ENCODE measurements around the gene GPR156.

GRCh38 chr3:120171134-120171873, 113.7 kb downstream of the GPR156 start:
- TF ChIP-seq CTCF (IDR thresholded peaks at IDR 0.05 in 4 of 5, conservative IDR thresholded peaks at IDR 0.05 in 1 of 5), result no peak
- TF ChIP-seq POLR2A (IDR thresholded peaks at IDR 0.05), result no peak

All from gastrocnemius medialis (tissue), 4 donors.